GM19043 (cell line): Measurements from ENCODE around the gene PTAR1.
"Not testable (repeated sequence)": the region's sequence is repeated elsewhere in the genome, so short reads cannot be mapped to it uniquely, and the experiment has no call there.

Experiments used
- ATAC-seq: cut with Tn5 transposase; IDR thresholded peaks from one replicate; pipeline ENCODE4 v1.9.1; 2021; ENCODE audit warnings: low read depth; ENCODE audit not compliant: unreplicated experiment

The PTAR1 gene

GRCh38 chr9:69759421-69760277 is at the start of gene PTAR1:
PTAR1 (minus strand) TSS chr9:69760011; CDS start chr9:69759938, 73 bp downstream.
- ATAC-seq = peak; percentile 77

DNA sequence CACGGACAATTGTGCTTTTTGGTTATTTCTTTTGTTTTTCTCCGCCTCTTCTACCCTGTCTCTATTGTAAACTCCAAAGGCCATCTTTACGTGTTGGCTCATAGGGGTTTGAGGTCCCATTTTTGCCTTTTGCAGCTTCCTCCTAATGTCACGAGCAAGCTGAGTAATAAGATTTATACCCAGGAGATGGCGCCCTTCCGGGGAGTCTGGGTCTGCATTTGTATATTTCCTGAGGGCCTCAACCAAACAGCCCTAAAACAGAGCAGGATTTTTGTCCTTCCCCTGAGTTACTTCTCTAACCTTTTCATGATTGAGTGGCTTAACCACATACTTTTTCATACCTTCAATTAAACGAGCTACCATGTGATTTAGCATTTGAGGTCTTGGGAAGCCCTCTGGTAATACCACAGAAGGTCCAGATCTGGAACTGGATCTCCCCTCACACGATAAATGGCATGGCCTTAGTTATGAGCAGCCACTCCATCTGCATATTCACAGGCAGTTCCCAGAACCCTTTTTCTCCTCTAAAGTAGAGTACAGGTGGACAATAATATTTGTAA is 49.6 kb upstream of the PTAR1 start:
- no peak for ATAC-seq

DNA sequence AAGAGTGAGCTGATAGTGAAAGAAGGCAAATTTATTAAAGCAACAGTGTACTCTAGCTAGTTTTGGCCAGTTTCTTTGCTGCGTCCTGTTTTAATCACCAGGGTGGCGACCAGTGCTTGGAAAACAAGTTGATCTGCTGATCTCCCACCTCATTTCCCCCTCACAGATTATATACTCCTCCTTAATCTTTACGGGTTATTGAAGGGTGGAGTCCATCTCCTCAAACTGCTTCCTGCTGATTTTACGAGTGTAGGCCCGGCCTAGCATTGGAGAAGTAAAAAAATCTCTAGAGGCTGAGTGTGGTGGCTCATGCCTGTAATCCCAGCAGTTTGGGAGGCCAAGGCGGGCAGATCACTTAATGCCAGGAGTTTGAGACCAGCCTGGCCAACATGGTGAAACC is 46.8 kb upstream of the PTAR1 start:
- ATAC-seq = no peak

- no peak for ATAC-seq
Observed at GRCh38 chr9:69805962-69806515, 46.2 kb upstream of the PTAR1 start.

DNA sequence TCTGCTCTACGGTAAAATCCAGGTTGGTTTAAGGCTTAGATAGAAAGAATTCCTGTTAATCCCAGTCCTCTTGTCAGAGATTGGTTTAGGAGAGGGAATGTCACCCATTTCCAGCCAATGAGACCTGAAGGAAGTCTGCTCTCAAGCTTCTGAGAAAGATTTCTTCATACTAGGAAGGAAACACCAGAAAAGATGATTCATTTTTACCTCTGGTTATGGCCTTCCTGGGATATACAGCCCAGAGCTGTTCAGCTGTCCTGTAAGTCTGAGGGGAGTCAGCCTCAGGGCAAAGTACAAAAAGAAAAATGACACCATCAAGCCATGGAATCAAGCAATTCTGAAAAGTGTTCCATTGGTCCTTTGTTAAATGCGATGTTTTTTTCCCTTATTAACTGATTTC is 42.2 kb upstream of the PTAR1 start:
- no peak for ATAC-seq

DNA sequence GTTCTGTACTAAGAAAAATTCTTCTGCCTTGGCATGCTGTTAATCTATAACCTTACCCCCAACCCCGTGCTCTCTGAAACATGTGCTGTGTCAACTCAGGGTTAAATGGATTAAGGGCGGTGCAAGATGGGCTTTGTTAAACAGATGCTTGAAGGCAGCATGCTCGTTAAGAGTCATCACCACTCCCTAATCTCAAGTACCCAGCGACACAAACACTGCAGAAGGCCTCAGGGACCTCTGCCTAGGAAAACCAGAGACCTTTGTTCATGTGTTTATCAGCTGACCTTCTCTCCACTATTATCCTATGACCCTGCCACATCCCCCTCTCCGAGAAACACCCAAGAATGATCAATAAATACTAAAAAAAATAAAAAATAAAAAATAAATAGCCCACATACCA is 40.2 kb upstream of the PTAR1 start:
- ATAC-seq = not testable (repeated sequence)

GRCh38 chr9:69799521-69799920 is 39.7 kb upstream of the PTAR1 start:
- ATAC-seq = not testable (repeated sequence)

GRCh38 chr9:69798744-69799143 is 38.9 kb upstream of the PTAR1 start:
- no peak for ATAC-seq

DNA sequence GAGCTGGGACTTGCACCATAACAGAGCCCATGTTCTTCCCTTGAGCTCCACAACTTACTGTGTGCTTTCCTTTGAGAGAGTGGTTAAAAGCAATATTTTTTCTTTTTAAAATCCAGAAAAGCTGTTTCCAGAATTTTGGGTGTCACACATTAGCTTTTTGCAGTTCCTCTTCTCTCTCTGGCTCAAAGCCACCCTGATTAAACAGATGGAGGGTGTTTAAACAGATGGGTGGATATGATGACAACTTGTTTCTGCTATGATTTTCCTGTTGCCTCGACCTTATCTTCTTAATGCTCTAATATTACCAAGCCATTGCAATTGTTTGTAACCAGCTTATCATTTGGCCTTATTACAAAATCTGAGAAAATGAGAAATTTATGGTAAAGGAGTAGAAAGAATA is 37.9 kb upstream of the PTAR1 start:
- ATAC-seq = no peak

- no peak for ATAC-seq
Observed at GRCh38 chr9:69794356-69794755, 34.5 kb upstream of the PTAR1 start.

GRCh38 chr9:69785757-69786156 is 25.9 kb upstream of the PTAR1 start:
- no peak for ATAC-seq

DNA sequence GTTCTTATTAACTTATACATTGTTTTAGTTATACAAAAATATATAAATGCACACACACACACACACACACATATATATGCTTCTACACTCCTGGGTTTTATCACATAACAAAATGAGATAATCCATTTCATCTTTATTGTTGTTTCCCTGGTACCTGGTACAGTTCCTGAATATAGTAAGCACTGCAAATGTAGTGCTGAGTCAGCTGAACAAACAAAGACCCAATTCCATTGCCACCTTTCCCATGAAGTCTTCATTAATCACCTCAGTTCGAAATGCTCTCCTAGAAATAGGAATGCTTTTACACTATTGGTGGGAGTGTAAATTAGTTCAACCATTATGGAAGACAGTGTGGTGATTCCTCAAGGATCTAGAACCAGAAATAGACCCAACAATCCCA is 13.4 kb upstream of the PTAR1 start:
- no peak for ATAC-seq

DNA sequence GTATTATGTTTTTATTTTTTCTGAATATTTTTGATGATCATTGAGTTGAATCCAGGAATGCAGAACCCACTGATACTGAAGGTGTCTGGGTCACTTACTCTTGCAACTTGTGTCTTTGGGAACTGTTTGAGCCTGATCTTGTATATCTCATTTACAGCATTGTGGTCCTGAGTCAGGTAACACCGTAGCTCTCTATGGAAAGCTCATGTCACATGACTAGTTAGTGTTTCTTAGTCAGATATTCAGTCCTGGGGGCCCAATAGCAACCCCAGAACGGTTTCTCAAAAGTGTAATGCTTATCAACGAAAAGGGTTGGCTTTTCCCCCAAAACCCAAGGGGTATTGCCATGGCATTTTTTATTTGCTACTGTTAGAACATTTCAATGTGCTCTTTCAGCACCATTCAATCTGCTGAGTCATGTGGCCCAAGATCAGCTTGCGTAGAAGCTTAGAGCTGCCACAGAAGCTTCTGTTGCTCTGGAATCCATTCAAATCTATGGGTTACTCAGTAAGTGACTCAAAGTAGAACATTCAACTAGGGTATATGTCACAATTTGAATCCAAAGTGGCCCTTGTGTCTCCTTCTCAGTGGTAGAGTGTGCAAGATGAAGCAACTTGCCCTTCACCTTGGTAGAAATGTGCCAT is 12.1 kb upstream of the PTAR1 start:
- no peak for ATAC-seq

GRCh38 chr9:69768716-69769115 is 8.9 kb upstream of the PTAR1 start:
- ATAC-seq = no peak

- no peak for ATAC-seq
Observed at GRCh38 chr9:69768101-69768500, 8.3 kb upstream of the PTAR1 start.

DNA sequence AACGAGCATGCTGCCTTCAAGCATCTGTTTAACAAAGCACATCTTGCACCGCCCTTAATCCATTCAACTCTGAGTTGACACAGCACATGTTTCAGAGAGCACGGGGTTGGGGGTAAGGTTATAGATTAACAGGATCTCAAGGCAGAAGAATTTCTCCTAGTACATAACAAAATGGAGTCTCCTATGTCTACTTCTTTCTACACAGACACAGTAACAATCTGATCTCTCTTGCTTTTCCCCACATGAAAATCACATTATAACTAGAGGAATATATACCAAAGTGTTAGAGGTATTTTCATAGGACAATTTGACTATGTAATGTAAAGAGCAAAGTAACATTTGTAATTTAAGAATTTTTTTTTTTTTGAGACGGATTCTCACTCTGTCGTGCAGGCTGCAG is 4.1 kb upstream of the PTAR1 start:
- ATAC-seq = not testable (repeated sequence)

DNA sequence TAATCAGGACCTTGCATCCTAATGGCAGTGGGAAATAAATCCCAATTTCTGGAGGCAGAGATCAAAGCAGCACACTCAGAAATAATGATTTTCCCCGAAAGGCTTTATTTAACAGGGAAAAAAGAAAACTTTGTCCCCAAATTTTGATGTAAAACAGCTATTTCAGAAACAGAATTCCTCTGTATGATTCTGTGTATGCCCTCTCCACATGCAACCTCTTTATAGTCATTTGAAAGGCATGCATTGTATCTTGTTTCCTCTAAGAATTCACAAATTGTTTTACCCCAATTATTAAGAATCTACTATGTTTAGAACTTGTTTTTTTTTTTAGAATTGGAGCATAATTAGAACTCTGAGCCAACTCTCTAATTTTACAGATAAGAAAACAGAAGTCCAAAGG is 2.7 kb upstream of the PTAR1 start:
- no peak for ATAC-seq

- ATAC-seq = no peak
Observed at GRCh38 chr9:69760278-69760610, 433 bp upstream of the PTAR1 start.

DNA sequence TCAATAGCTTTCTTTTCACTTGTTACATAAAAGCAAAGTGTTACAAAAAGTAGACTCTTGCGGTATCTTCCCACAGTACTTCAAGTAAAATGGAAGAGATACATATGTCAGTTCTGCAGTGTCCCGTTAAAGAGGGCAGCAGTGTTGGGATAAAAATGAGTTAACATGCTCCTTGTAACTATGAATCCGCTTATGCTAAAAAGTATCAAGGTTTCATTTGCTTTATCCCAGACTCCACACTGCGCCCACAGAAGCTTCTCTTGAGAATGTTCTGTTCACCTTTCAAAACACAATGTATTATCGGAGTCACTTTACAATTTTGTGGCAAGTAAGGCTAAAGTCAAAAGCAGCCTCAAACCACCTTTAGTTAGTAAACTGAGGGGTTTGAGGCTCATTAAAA is 790 bp downstream of the PTAR1 start:
- no peak for ATAC-seq

DNA sequence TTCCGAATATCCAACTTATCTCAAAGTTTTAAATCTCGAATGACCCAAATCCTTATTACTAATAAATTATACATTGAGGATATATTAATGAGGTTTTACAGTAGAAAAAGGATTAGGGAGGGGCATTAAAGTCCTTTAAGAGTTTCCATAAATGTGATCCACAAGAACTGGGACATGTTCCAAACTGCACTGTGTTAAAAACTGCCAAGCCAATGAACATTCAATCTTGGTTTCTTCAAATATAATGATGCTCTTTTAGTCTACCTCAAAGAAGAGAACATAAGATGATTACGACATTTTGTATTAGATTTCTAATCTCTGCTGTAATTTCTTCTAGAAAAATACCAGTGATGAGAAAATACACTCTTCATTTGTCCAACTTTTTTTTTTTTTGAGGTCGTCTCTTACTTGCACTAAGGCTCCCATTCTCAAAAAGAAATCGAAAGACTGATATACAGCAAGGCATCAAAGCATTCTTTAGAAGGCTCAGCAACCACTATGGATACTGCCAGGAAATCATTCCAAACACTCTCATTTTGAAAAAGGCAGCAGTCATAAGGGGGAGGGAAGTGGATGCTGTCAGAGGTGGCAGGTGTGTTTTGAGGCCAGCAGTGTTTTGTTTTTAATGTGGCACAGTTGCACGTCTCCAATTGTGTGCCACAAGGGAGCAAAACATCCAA is 1.7 kb downstream of the PTAR1 start:
- ATAC-seq = no peak

DNA sequence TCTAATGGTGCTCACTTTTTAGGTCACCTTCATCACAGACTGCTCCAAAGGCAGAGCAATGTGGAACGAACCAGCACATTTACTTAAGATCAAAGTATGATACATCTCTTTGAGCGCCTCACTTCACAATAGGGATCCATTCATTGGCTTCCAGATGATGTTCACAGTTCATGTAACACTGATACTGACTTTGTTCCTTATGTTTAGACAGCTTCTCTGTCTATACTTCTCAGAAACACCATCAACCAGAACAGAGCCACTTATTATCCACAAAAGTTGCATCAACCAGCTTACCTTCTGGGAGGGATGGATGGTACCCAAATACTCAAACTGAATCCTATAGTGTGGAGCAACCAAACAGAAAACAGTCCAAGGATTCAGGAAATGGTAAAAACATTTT is 4.6 kb downstream of the PTAR1 start:
- no peak for ATAC-seq
